Thyroid gland (tissue), 4 donors: Measurements from ENCODE around the gene UBE2E3. TPM values are rescaled to one million over a fixed set of nuclear protein-coding genes. Genes with fewer than 3 reads are reported as not detected.

Experiments used
- DNase-seq, 2 donors: peaks; one replicate each; pipeline ENCODE4 v3.0.0-alpha.2; 2019
- H3K27ac ChIP-seq, 3 donors: fragments of 200-600 bp; sonication (generic); 1 replicate in 2 of 3; 2 replicates in 1 of 3; pipeline ENCODE4 v1.5.1; 2016 to 2019; ENCODE audit warnings: mild to moderate bottlenecking in 1 of 3, moderate library complexity in 1 of 3
- H3K27me3 ChIP-seq: fragments of 200-600 bp; sonication (generic); one replicate; pipeline ENCODE4 v1.5.1; 2019
- H3K36me3 ChIP-seq, 2 donors: fragments of 200-600 bp; sonication (generic); one replicate each; pipeline ENCODE4 v1.5.1; 2016 to 2019
- H3K4me1 ChIP-seq, 2 donors: fragments of 200-600 bp; sonication (generic); one replicate each; pipeline ENCODE4 v1.5.1; 2017 to 2019
- H3K4me3 ChIP-seq, 3 donors: fragments of 200-600 bp; sonication (generic); replicated peaks in 1 of 3; 1 replicate in 2 of 3; 2 replicates in 1 of 3; pipeline ENCODE4 v1.5.1; 2016; ENCODE audit warnings: mild to moderate bottlenecking in 1 of 3
- H3K9me3 ChIP-seq: fragments of 200-600 bp; sonication (generic); one replicate; pipeline ENCODE4 v1.5.1; 2017
- CTCF ChIP-seq, 6 experiments: fragments of 200-600 bp in 3 of 6; fragments of 450-650 bp in 3 of 6; sonication (generic) in 3 of 6; IDR thresholded peaks; one replicate each; pipeline ENCODE4 v1.5.1; 2016 to 2019; ENCODE audit warnings: antibody characterized with exemption in 6 of 6, mild to moderate bottlenecking in 2 of 6, inconsistent platforms in 1 of 6, moderate library complexity in 1 of 6
- POLR2A ChIP-seq, 2 donors: fragments of 450-650 bp; IDR thresholded peaks; one replicate each; pipeline ENCODE4 v1.6.1; 2017; ENCODE audit warnings: antibody characterized with exemption in 2 of 2, mild to moderate bottlenecking in 2 of 2, moderate library complexity in 1 of 2
- WGBS, 2 donors: methylation state at CpG; one replicate each; pipeline ENCODE4 v1.1.5; 2017; 5-methylcytosine and 5-hydroxymethylcytosine counted together
- intact Hi-C: fragments of 100-400 bp; cut with DNase I; formaldehyde crosslinking; loops from one replicate; pipeline ENCODE4 v1.15.1; 2023
- total RNA-seq, 4 donors: library from RNA; depleted of rRNA; stranded (reverse); fragments of >200 nt; gene quantifications; one replicate each; pipeline ENCODE4 v1.2.3, GENCODE V29; 2016

UBE2E3 gene
- total RNA-seq, 4 donors from 2014 or later = 59.0 to 108 (median 99.2) TPM

- H3K4me1 ChIP-seq = no peaks in the 10 kb centered on the region
- no peak for TF ChIP-seq POLR2A (IDR thresholded peaks at IDR 0.05)
- TF ChIP-seq CTCF (IDR thresholded peaks at IDR 0.05) = no peak
- no peaks in the 10 kb centered on the region for H3K36me3 ChIP-seq
- no peak for DNase-seq
- H3K4me3 ChIP-seq = no peak overlapping the region
- 95 to 96% methylated on average over 2 of the region's 2 CpGs for WGBS, 2 donors
- no peaks in the 10 kb centered on the region for H3K27me3 ChIP-seq
- no peaks in the 10 kb centered on the region for H3K9me3 ChIP-seq
- no peak overlapping the region for H3K27ac ChIP-seq
- intact Hi-C loops = no loop called here
Measured at GRCh38 chr2:180952082-180952481, 28.3 kb upstream of the UBE2E3 start.

- Histone ChIP-seq H3K36me3 (no peaks in the 10 kb centered on the region), H3K4me3 (no peak overlapping the region), H3K4me1 (no peaks in the 10 kb centered on the region), H3K27me3 (no peaks in the 10 kb centered on the region), H3K27ac (no peak overlapping the region), H3K9me3 (no peaks in the 10 kb centered on the region)
- no peak for TF ChIP-seq CTCF (IDR thresholded peaks at IDR 0.05)
- TF ChIP-seq POLR2A (IDR thresholded peaks at IDR 0.05) = no peak
- intact Hi-C loops = no loop called here
- no peak for DNase-seq
Measured at GRCh38 chr2:180952731-180953336, 27.6 kb upstream of the UBE2E3 start.

GRCh38 chr2:180953550-180953949 lies 26.9 kb upstream of the UBE2E3 start:
- Histone ChIP-seq H3K27me3 (no peaks in the 10 kb centered on the region), H3K27ac (no peak overlapping the region), H3K9me3 (no peaks in the 10 kb centered on the region), H3K36me3 (no peaks in the 10 kb centered on the region), H3K4me1 (no peaks in the 10 kb centered on the region), H3K4me3 (no peak overlapping the region)
- DNase-seq = no peak
- no peak for TF ChIP-seq POLR2A (IDR thresholded peaks at IDR 0.05)
- TF ChIP-seq CTCF (IDR thresholded peaks at IDR 0.05) = no peak
- intact Hi-C loops = no loop called here

GRCh38 chr2:180955101-180955500 lies 25.3 kb upstream of the UBE2E3 start:
- no peak overlapping the region for H3K4me3 ChIP-seq
- TF ChIP-seq CTCF (IDR thresholded peaks at IDR 0.05) = no peak
- no peak for TF ChIP-seq POLR2A (IDR thresholded peaks at IDR 0.05)
- intact Hi-C loops = no loop called here
- H3K27ac ChIP-seq = no peak overlapping the region
- H3K36me3 ChIP-seq = no peaks in the 10 kb centered on the region
- H3K9me3 ChIP-seq = no peaks in the 10 kb centered on the region
- DNase-seq = no peak
- H3K27me3 ChIP-seq = no peaks in the 10 kb centered on the region
- H3K4me1 ChIP-seq = no peaks in the 10 kb centered on the region

- intact Hi-C loops = no loop called here
- Histone ChIP-seq H3K36me3 (no peaks in the 10 kb centered on the region), H3K27ac (no peak overlapping the region), H3K9me3 (no peaks in the 10 kb centered on the region), H3K4me3 (no peak overlapping the region), H3K4me1 (no peaks in the 10 kb centered on the region), H3K27me3 (no peaks in the 10 kb centered on the region)
- WGBS, 2 donors = 91 to 92% methylated on average over 1 of the region's 1 CpG
- no peak for TF ChIP-seq CTCF (IDR thresholded peaks at IDR 0.05)
- TF ChIP-seq POLR2A (IDR thresholded peaks at IDR 0.05) = no peak
- no peak for DNase-seq
Measured at GRCh38 chr2:180959787-180960186, 20.6 kb upstream of the UBE2E3 start.
